Measurements from ENCODE around the gene PACRG.

- no peak for TF ChIP-seq CTCF (IDR thresholded peaks at IDR 0.05; ENCODE audit: control extremely low read depth in 1 of 3, insufficient read depth in 1 of 3, low read depth in 1 of 3, low read length in 3 of 3)
- TF ChIP-seq JUND (IDR thresholded peaks at IDR 0.05; ENCODE audit: low read length) = no peak
- TF ChIP-seq TAF1 (IDR thresholded peaks at IDR 0.05; ENCODE audit: low read depth, low read length) = no peak
Observed at GRCh38 chr6:163290545-163291274, 562.9 kb downstream of the PACRG start.
